Mucosa of descending colon (tissue), 3 donors: ENCODE data around the gene METAP1D. TPM values are rescaled to one million over a fixed set of nuclear protein-coding genes. Genes with fewer than 3 reads are reported as not detected.
"Not testable (repeated sequence)": the region's sequence is repeated elsewhere in the genome, so short reads cannot be mapped to it uniquely, and the experiment has no call there.

Experiments used
- ATAC-seq: fragments of 200-7000 bp; cut with Tn5 transposase; one replicate; pipeline ENCODE4 v1.9.1; 2020; ENCODE audit warnings: mild to moderate bottlenecking, moderate library complexity
- DNase-seq, 3 donors: peaks; one replicate each; pipeline ENCODE4 v3.0.0-alpha.2; 2020
- H3K36me3 ChIP-seq: fragments of 200-600 bp; one replicate; pipeline ENCODE4 v1.8.0; 2021; ENCODE audit warnings: low read depth, mild to moderate bottlenecking
- H3K4me1 ChIP-seq: fragments of 200-600 bp; one replicate; pipeline ENCODE4 v1.8.0; 2021; ENCODE audit warnings: low read depth, mild to moderate bottlenecking
- H3K4me3 ChIP-seq: fragments of 200-600 bp; one replicate; pipeline ENCODE4 v1.8.0; 2021; ENCODE audit warnings: mild to moderate bottlenecking
- H3K9me3 ChIP-seq: fragments of 200-600 bp; one replicate; pipeline ENCODE4 v1.8.0; 2021; ENCODE audit warnings: mild to moderate bottlenecking
- CTCF ChIP-seq: fragments of 200-600 bp; IDR thresholded peaks from one replicate; pipeline ENCODE4 v1.8.0; 2022; ENCODE audit warnings: antibody characterized with exemption, mild to moderate bottlenecking
- intact Hi-C, 2 donors: fragments of 100-400 bp; cut with DNase I in 1 of 2; cut with micrococcal nuclease in 1 of 2; formaldehyde crosslinking; loops; one replicate each; pipeline versions ENCODE4 v1.11.0 to v1.11.1; 2022; cut with DNase I, micrococcal nuclease
- total RNA-seq, 3 donors: library from RNA; stranded (reverse); fragmentation: NEBNext Ultra II Directional in 2 of 3; extraction: Animal tissue kit (Norgen Biotek cat#: 25700) in 2 of 3; gene quantifications; one replicate each; pipeline versions ENCODE4 v1.2.1 to v1.2.4, GENCODE V29; 2021 to 2023
- donor health status: DM: no; HTN: no; CAD: no; lungs with moderate emphysema.
- donor health status: DM: no; HTN: no; CAD: no.
- donor health status: DM: no; HTN: yes; CAD: no.

METAP1D gene
- total RNA-seq, 3 donors from 2014 or later = 5.5 to 10.4 (median 6.7) TPM

- Histone ChIP-seq H3K4me3 (no peak overlapping the region), H3K9me3 (no peaks in the 10 kb centered on the region), H3K4me1 (no peaks in the 10 kb centered on the region), H3K36me3 (no peaks in the 10 kb centered on the region)
- intact Hi-C loops = no loop called here
- no peak for TF ChIP-seq CTCF
- DNase-seq (no peak), ATAC-seq (no peak)
Observed at GRCh38 chr2:172062402-172063004, 62.8 kb downstream of the METAP1D start.

- intact Hi-C loops = no loop called here
- no peak for ATAC-seq
- TF ChIP-seq CTCF = no peak
Observed at GRCh38 chr2:172063446-172063845, 63.7 kb downstream of the METAP1D start.

GRCh38 chr2:172065111-172065510 is 65.4 kb downstream of the METAP1D start:
- Histone ChIP-seq H3K4me1 (no peaks in the 10 kb centered on the region), H3K36me3 (no peaks in the 10 kb centered on the region), H3K4me3 (no peak overlapping the region), H3K9me3 (no peaks in the 10 kb centered on the region)
- DNase-seq (no peak), ATAC-seq (no peak)
- no peak for TF ChIP-seq CTCF
- intact Hi-C loops = no loop called here

More at GRCh38 chr2:172063446-172063845, 63.7 kb downstream of the METAP1D start:
- DNase-seq = no peak
- Histone ChIP-seq H3K36me3 (no peaks in the 10 kb centered on the region), H3K4me1 (no peaks in the 10 kb centered on the region), H3K4me3 (no peak overlapping the region), H3K9me3 (no peaks in the 10 kb centered on the region)

GRCh38 chr2:172066394-172066886 is 66.7 kb downstream of the METAP1D start:
- Histone ChIP-seq H3K4me1 (no peaks in the 10 kb centered on the region), H3K4me3 (no peak overlapping the region), H3K36me3 (no peaks in the 10 kb centered on the region), H3K9me3 (no peaks in the 10 kb centered on the region)
- no peak for TF ChIP-seq CTCF
- ATAC-seq (no peak), DNase-seq (no peak)
- intact Hi-C loops = no loop called here

- H3K4me3 ChIP-seq, H3K4me1 ChIP-seq, DNase-seq, ATAC-seq, H3K36me3 ChIP-seq, H3K9me3 ChIP-seq, intact Hi-C loops: not testable (repeated sequence)
Observed at GRCh38 chr2:172067905-172068304, 68.2 kb downstream of the METAP1D start.

GRCh38 chr2:172070936-172071335 is 71.2 kb downstream of the METAP1D start:
- ATAC-seq (peak; percentile 58), DNase-seq (no peak)
- no peaks in the 10 kb centered on the region for H3K36me3 ChIP-seq
- intact Hi-C loops = no loop called here
- no peak overlapping the region for H3K4me3 ChIP-seq
- H3K4me1 ChIP-seq = no peaks in the 10 kb centered on the region
- H3K9me3 ChIP-seq = no peaks in the 10 kb centered on the region
- TF ChIP-seq CTCF = no peak
